ENCODE results near the gene DLG1.
"Not testable (repeated sequence)": the region's sequence is repeated elsewhere in the genome, so short reads cannot be mapped to it uniquely, and the experiment has no call there.

Gene DLG1

GRCh38 chr3:197242784-197243432, 55.5 kb downstream of the DLG1 start:
- no peak for ATAC-seq

GRCh38 chr3:197241173-197241572, 57.2 kb downstream of the DLG1 start:
- ATAC-seq: no peak

GRCh38 chr3:197239857-197240256, 58.6 kb downstream of the DLG1 start:
- ATAC-seq: no peak

- ATAC-seq: no peak
These were observed 59.6 kb downstream of the DLG1 start for GRCh38 chr3:197238842-197239241.

GRCh38 chr3:197237897-197238296, 60.5 kb downstream of the DLG1 start:
- ATAC-seq: no peak

- ATAC-seq: no peak
These were observed 62.0 kb downstream of the DLG1 start for GRCh38 chr3:197236362-197236761.

GRCh38 chr3:197234947-197235914, 63.2 kb downstream of the DLG1 start:
- no peak for ATAC-seq

- ATAC-seq: no peak
These were observed 67.1 kb downstream of the DLG1 start for GRCh38 chr3:197231321-197231720.

GRCh38 chr3:197229836-197230235, 68.6 kb downstream of the DLG1 start:
- no peak for ATAC-seq

GRCh38 chr3:197229178-197229577, 69.2 kb downstream of the DLG1 start:
- no peak for ATAC-seq

GRCh38 chr3:197227780-197228574, 70.4 kb downstream of the DLG1 start:
- peak in 1 of 2 donors; percentile 30 for ATAC-seq

GRCh38 chr3:197226179-197226578, 72.2 kb downstream of the DLG1 start:
- no peak for ATAC-seq

- no peak for ATAC-seq
These were observed 72.8 kb downstream of the DLG1 start for GRCh38 chr3:197225579-197225978.

GRCh38 chr3:197224034-197224444, 74.4 kb downstream of the DLG1 start:
- ATAC-seq: peak in 1 of 2 donors; percentile 43

- no peak for ATAC-seq
These were observed 75.5 kb downstream of the DLG1 start for GRCh38 chr3:197222937-197223370.

GRCh38 chr3:197219619-197220018, 78.8 kb downstream of the DLG1 start:
- no peak for ATAC-seq

GRCh38 chr3:197218210-197218609, 80.2 kb downstream of the DLG1 start:
- no peak for ATAC-seq

GRCh38 chr3:197216914-197217313, 81.5 kb downstream of the DLG1 start:
- ATAC-seq: no peak

- no peak for ATAC-seq
These were observed 82.1 kb downstream of the DLG1 start for GRCh38 chr3:197216169-197216860.

GRCh38 chr3:197212290-197212689, 86.1 kb downstream of the DLG1 start:
- ATAC-seq: no peak

GRCh38 chr3:197211698-197212097, 86.7 kb downstream of the DLG1 start:
- not testable (repeated sequence) for ATAC-seq
